ENCODE data around the gene TMPRSS9. TPM values are rescaled to one million over a fixed set of nuclear protein-coding genes. Genes with fewer than 3 reads are reported as not detected.
"Not testable (repeated sequence)": the region's sequence is repeated elsewhere in the genome, so short reads cannot be mapped to it uniquely, and the experiment has no call there.

Gene TMPRSS9
- total RNA-seq, 4 donors from 2014 or later: not detected

GRCh38 chr19:2468596-2468995 is 108.5 kb downstream of the TMPRSS9 start:
- no peak for DNase-seq (ENCODE audit: low spot score in 2 of 2)
- Histone ChIP-seq H3K9me3 (no peaks in the 10 kb centered on the region), H3K4me3 (no peak overlapping the region), H3K27me3 (no peaks in the 10 kb centered on the region), H3K27ac (no peak overlapping the region), H3K4me1 (no peaks in the 10 kb centered on the region), H3K36me3 (no peaks in the 10 kb centered on the region)
- TF ChIP-seq EP300 (IDR thresholded peaks at IDR 0.05): no peak
- no peak for TF ChIP-seq POLR2A (IDR thresholded peaks at IDR 0.05)
- no peak for TF ChIP-seq CTCF (IDR thresholded peaks at IDR 0.05)
- WGBS, 2 donors: 67 to 69% methylated on average over 12 of the region's 12 CpGs

GRCh38 chr19:2469102-2469914 is 109.2 kb downstream of the TMPRSS9 start:
- no peak for DNase-seq (ENCODE audit: low spot score in 2 of 2)
- TF ChIP-seq EP300 (IDR thresholded peaks at IDR 0.05) (no peak), CTCF (IDR thresholded peaks at IDR 0.05) (no peak), POLR2A (IDR thresholded peaks at IDR 0.05) (no peak)
- Histone ChIP-seq H3K36me3 (no peaks in the 10 kb centered on the region), H3K27ac (no peak overlapping the region), H3K9me3 (no peaks in the 10 kb centered on the region), H3K4me1 (peaks cover 0 to 2% (median under 1%) of the 10 kb centered on the region in 4 donors), H3K27me3 (no peaks in the 10 kb centered on the region), H3K4me3 (no peak overlapping the region)
- 45 to 50% methylated on average over 23 of the region's 23 CpGs for WGBS, 2 donors

GRCh38 chr19:2469915-2470200 is 109.8 kb downstream of the TMPRSS9 start:
- H3K27me3 ChIP-seq; H3K36me3 ChIP-seq; H3K9me3 ChIP-seq; DNase-seq (ENCODE audit: low spot score in 2 of 2); H3K4me3 ChIP-seq; H3K27ac ChIP-seq; H3K4me1 ChIP-seq: not testable (repeated sequence)
- 82 to 84% methylated on average over 8 of the region's 8 CpGs for WGBS, 2 donors

- peak; percentile 96 to 100 (median 98) for TF ChIP-seq CTCF (IDR thresholded peaks at IDR 0.05)
- peak; percentile 11 to 38 for TF ChIP-seq POLR2A (IDR thresholded peaks at IDR 0.05)
- peak; percentile 41 to 87 for TF ChIP-seq EP300 (IDR thresholded peaks at IDR 0.05)
- peak overlapping the region; percentile 43 to 94 (median 83) for H3K4me3 ChIP-seq
- 10 to 11% methylated on average over 44 to 45 of the region's 60 CpGs for WGBS, 2 donors
Measured at GRCh38 chr19:2474232-2475017, 114.4 kb downstream of the TMPRSS9 start.

GRCh38 chr19:2475018-2475701 is 115.1 kb downstream of the TMPRSS9 start:
- peak overlapping the region; percentile 43 to 95 (median 88) for H3K27ac ChIP-seq
- H3K27me3 ChIP-seq: no peaks in the 10 kb centered on the region
- TF ChIP-seq EP300 (IDR thresholded peaks at IDR 0.05) (peak in 1 of 2 donors; percentile 14), POLR2A (IDR thresholded peaks at IDR 0.05) (no peak)
- H3K4me3 ChIP-seq: peak overlapping the region; percentile 43 to 94 (median 83)
- peaks cover 0 to 43% (median 18%) of the 10 kb centered on the region in 4 donors for H3K4me1 ChIP-seq
- peaks cover 0 to 19% (median 0%) of the 10 kb centered on the region in 3 donors for H3K36me3 ChIP-seq
- no peaks in the 10 kb centered on the region for H3K9me3 ChIP-seq
- peak in 1 of 2 donors; percentile 39 for DNase-seq (ENCODE audit: low spot score in 2 of 2)
- WGBS, 2 donors: 2 to 3% methylated on average over 17 to 44 of the region's 45 CpGs

More at GRCh38 chr19:2474232-2475017, 114.4 kb downstream of the TMPRSS9 start:
- Histone ChIP-seq H3K36me3 (peaks cover 0 to 19% (median 0%) of the 10 kb centered on the region in 3 donors), H3K27ac (peak overlapping the region; percentile 43 to 95 (median 88)), H3K9me3 (no peaks in the 10 kb centered on the region), H3K4me1 (peaks cover 0 to 41% (median 16%) of the 10 kb centered on the region in 4 donors), H3K27me3 (no peaks in the 10 kb centered on the region)
- DNase-seq (ENCODE audit: low spot score in 2 of 2): peak; percentile 75 to 76

Other genes with a start within 250 kb of the TMPRSS9 start
- 100 to 1,000 TPM in 1 of 4 donors, 10 to 100 TPM in 3; 75.2 to 127 (median 83.3) TPM for gene AP3D1, start 208.7 kb upstream of the TMPRSS9 start, total RNA-seq
- 10 to 100 TPM; 13.8 to 59.4 (median 18.1) TPM for gene DOT1L, start 196.3 kb upstream of the TMPRSS9 start, total RNA-seq
- 10 to 100 TPM; 37.3 to 67.5 (median 51.2) TPM for gene PLEKHJ1, start 123.9 kb upstream of the TMPRSS9 start, total RNA-seq
- gene SF3A2, start 123.4 kb upstream of the TMPRSS9 start, total RNA-seq: 10 to 100 TPM; 21.4 to 84.0 (median 51.8) TPM
- 1 to 10 TPM in 2 of 4 donors, under 1 TPM in 1, not detected in 1; 0.59 to 5.4 (median 2.1) TPM for gene AMH, start 110.9 kb upstream of the TMPRSS9 start, total RNA-seq
- gene JSRP1, start 103.8 kb upstream of the TMPRSS9 start, total RNA-seq: not detected
- 1 to 10 TPM in 2 of 4 donors, under 1 TPM in 2; 0.42 to 4.2 (median 2.2) TPM for gene PEAK3, start 78.1 kb upstream of the TMPRSS9 start, total RNA-seq
- gene LINGO3, start 52.1 kb upstream of the TMPRSS9 start, total RNA-seq: under 1 TPM in 1 of 4 donors, not detected in 3; 0.39 TPM
- gene LSM7, start 31.7 kb upstream of the TMPRSS9 start, total RNA-seq: 100 to 1,000 TPM in 2 of 4 donors, 10 to 100 TPM in 2; 54.1 to 167 (median 87.7) TPM
- 10 to 100 TPM; 51.1 to 97.2 (median 77.7) TPM for gene SPPL2B, start 31.6 kb upstream of the TMPRSS9 start, total RNA-seq
- 10 to 100 TPM; 28.8 to 48.9 (median 32.3) TPM for gene TIMM13, start 67.3 kb downstream of the TMPRSS9 start, total RNA-seq
- 10 to 100 TPM; 15.3 to 53.1 (median 25.9) TPM for gene LMNB2, start 96.7 kb downstream of the TMPRSS9 start, total RNA-seq
- gene GADD45B, start 115.9 kb downstream of the TMPRSS9 start, total RNA-seq: 100 to 1,000 TPM; 230 to 440 (median 337) TPM